Stimulated activated naive B cell treated with anti-CD40 and anti-IgM and Interleukin-4, amounts not matched to agents 10 μg/mL and 1 μg/mL and 100 μg/mL, for 72 hours (primary cell): ENCODE data around the gene LRRC36.
A peak's percentile ranks its signal among the peaks of the same experiment; 100 is the strongest.

Source experiments
- ATAC-seq, 2 donors: fragments of 150-1000 bp; cut with Tn5 transposase; replicated peaks; 2 replicates each; pipeline ENCODE4 v1.10.0; 2021; ENCODE audit warnings: moderate library complexity in 1 of 2
- DNase-seq: peaks from one replicate; pipeline ENCODE4 v3.0.0; 2021
- H3K27ac Mint-ChIP-seq: one replicate; pipeline ENCODE4 v1.8.0; 2022; ENCODE audit warnings: mild to moderate bottlenecking, mixed read lengths
- H3K27me3 Mint-ChIP-seq, 2 donors: one replicate each; pipeline ENCODE4 v1.8.0; 2022; ENCODE audit warnings: mixed read lengths in 2 of 2
- H3K36me3 Mint-ChIP-seq, 2 donors: one replicate each; pipeline ENCODE4 v1.8.0; 2022; ENCODE audit warnings: mixed read lengths in 2 of 2, mild to moderate bottlenecking in 1 of 2
- H3K4me1 Mint-ChIP-seq, 2 donors: one replicate each; pipeline ENCODE4 v1.8.0; 2022; ENCODE audit warnings: mixed read lengths in 2 of 2, mild to moderate bottlenecking in 1 of 2
- H3K4me3 Mint-ChIP-seq, 2 donors: one replicate each; pipeline ENCODE4 v1.8.0; 2022; ENCODE audit warnings: mild to moderate bottlenecking in 2 of 2, mixed read lengths in 2 of 2, moderate library complexity in 1 of 2
- H3K9me3 Mint-ChIP-seq, 2 donors: one replicate each; pipeline ENCODE4 v1.8.0; 2022; ENCODE audit warnings: mixed read lengths in 2 of 2, mild to moderate bottlenecking in 1 of 2

LRRC36 gene

DNA sequence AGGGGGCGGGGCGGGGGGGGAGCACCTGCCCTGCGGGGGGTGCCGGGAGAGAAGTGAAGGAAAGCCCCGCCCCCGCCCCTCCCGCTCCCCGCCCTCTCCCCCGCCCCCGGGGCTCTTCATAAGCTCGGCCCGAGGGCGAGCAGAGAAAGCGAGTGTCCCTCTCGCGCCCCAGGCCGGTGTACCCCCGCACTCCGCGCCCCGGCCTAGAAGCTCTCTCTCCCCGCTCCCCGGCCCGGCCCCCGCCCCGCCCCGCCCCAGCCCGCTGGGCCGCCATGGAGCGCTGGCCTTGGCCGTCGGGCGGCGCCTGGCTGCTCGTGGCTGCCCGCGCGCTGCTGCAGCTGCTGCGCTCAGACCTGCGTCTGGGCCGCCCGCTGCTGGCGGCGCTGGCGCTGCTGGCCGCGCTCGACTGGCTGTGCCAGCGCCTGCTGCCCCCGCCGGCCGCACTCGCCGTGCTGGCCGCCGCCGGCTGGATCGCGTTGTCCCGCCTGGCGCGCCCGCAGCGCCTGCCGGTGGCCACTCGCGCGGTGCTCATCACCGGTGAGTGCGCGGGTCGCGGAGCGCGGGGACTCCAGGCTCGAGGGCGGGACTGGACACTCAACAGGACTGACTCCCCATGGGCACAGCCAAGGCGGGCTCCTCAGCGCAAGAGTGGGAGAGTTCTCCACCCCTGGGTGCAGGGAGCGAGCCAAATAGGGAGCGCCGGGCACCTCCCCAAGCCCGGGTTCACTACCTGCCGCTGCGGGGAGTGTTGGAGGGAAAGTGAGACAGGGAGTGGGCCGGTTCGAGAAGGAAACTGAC, 104.6 kb downstream of the LRRC36 start, which contains the start of gene HSD11B2:
Gene HSD11B2, plus strand, starts transcription at position 145 of the 798 bp plus-strand sequence. Its CDS starts 128 bp downstream, at position 273.
- peak within 1 kb of the TSS; percentile 84 to 85 for H3K4me3 Mint-ChIP-seq
- no peak within 1 kb of the TSS for H3K27ac Mint-ChIP-seq
- peak; percentile 30 to 38 for ATAC-seq
- peaks cover 35 to 53% of the 10 kb centered on the region in 2 donors for H3K4me1 Mint-ChIP-seq
- peaks cover 9 to 21% of the 10 kb centered on the region in 2 donors for H3K36me3 Mint-ChIP-seq
- peaks cover 35 to 36% of the 10 kb centered on the region in 2 donors for H3K27me3 Mint-ChIP-seq
- no peaks in the 10 kb centered on the region for H3K9me3 Mint-ChIP-seq
- no peak for DNase-seq

DNA sequence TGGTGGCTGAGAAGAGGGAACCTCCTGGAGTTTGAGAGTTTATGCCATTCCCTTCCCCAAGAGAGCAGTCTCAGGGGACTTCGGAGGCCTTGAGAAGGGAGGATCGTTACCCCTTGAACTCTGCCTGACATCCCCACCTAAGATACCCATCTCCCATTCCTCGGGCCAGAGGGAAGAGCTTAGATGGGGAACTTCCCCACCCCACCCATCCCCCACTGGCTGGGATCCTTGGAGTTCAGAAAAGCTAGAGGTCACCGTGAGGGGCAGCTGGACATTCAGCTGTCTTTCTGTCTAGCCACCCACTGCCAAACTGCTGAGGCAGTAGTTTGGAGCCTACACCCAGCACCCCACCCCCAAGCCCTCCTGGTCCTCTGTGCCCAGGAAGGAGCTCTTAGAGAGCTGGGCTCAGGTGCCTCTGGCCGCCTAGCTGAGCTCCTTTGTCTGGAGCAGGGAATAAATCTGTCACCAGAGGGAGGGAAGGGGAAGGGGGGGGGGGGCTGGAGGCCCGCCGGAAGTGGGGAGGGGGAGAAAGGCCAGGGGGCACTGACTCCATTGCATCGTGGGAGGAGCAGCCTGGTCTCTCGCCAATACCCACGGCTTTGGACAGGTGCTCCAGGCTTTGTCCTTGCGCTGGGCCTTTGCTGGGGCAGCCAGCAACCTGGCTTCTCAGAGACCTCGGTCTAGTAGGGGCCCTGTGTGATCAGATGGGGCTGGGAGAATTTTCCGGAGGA, 105.3 kb downstream of the LRRC36 start:
- Mint-ChIP-seq H3K36me3 (peaks cover 15 to 28% of the 10 kb centered on the region in 2 donors), H3K27me3 (peaks cover 30 to 31% of the 10 kb centered on the region in 2 donors), H3K4me1 (peaks cover 42 to 59% of the 10 kb centered on the region in 2 donors), H3K9me3 (no peaks in the 10 kb centered on the region), H3K27ac (no peak overlapping the region), H3K4me3 (peak overlapping the region in 1 of 2 donors; percentile 26)
- DNase-seq (no peak), ATAC-seq (no peak)

DNA sequence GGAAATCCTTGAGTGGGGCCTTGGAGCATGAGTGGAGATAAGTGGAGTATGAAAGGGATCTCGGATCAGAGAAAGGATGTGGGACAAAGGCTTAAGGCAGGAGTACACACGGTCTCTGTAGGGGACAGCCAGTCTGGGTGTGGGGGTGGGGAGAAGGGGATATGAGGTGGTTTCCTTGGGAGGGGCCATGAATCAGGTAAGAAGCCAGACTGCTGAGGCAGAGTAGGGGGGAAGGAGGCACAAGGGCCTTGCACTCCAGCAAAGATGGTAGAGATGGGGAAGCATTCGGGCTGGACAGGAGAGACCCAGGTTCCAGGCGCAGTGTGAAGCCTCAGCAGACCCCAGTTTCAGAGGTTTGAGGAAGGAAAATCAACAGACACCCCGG, 105.9 kb downstream of the LRRC36 start:
- ATAC-seq (no peak), DNase-seq (no peak)
- peaks cover 25% of the 10 kb centered on the region in 2 donors for H3K27me3 Mint-ChIP-seq
- peaks cover 20 to 34% of the 10 kb centered on the region in 2 donors for H3K36me3 Mint-ChIP-seq
- H3K27ac Mint-ChIP-seq, result no peak overlapping the region
- no peak overlapping the region for H3K4me3 Mint-ChIP-seq
- H3K4me1 Mint-ChIP-seq, result peaks cover 47 to 64% of the 10 kb centered on the region in 2 donors
- no peaks in the 10 kb centered on the region for H3K9me3 Mint-ChIP-seq

DNA sequence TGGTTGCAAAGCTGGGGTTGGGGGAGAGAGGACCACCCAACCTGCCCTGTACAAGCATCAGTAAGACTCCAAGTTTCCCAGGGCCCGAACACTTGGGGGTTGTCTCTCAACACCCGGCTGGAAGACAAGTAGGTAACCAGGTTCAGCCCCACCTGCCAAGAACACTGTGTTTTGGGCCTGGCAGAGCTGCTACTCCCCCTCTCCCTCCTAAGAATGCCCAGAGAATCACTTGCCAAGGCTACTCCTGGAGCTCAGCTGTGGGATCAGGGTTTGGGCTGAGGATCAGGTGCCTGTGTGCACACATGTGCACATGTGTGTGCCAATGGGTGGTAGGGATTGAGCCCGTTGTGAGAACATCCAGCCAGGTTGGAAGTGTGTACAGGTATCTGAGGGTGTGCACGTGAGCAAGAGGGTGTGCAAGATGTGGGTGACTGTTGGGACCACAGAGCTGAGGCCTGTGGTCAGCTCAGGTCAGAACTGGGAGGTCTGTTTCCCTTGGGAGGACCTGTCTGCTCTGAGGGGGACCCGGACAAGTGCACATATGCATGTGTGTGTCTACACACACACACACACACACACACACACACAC, 106.6 kb downstream of the LRRC36 start:
- Mint-ChIP-seq H3K36me3 (peaks cover 27 to 41% of the 10 kb centered on the region in 2 donors), H3K27ac (peak overlapping the region; percentile 1), H3K4me3 (no peak overlapping the region), H3K9me3 (no peaks in the 10 kb centered on the region), H3K27me3 (peaks cover 25% of the 10 kb centered on the region in 2 donors), H3K4me1 (peaks cover 52 to 71% of the 10 kb centered on the region in 2 donors)
- DNase-seq (no peak), ATAC-seq (no peak)
